Mononuclear cell (primary cell): ENCODE data around the gene ADAM22. TPM values are rescaled to one million over a fixed set of nuclear protein-coding genes. Genes with fewer than 3 reads are reported as not detected.

Source experiments
- H3K27me3 ChIP-seq: 2 replicates; pipeline ENCODE4 v1.6.0; 2011; ENCODE audit warnings: low read length, control low read depth; ENCODE audit not compliant: insufficient read depth
- H3K4me1 ChIP-seq: 2 replicates; pipeline ENCODE4 v1.5.1; 2011; ENCODE audit warnings: mild to moderate bottlenecking, low read length, control low read depth; ENCODE audit not compliant: insufficient read depth
- H3K4me3 ChIP-seq: 2 replicates; pipeline ENCODE4 v1.5.1; 2011; ENCODE audit warnings: mild to moderate bottlenecking, low read length, moderate library complexity
- H3K9me3 ChIP-seq: 2 replicates; pipeline ENCODE4 v1.5.1; 2011; ENCODE audit warnings: low read depth, mild to moderate bottlenecking, control low read depth, low read length
- total RNA-seq: library from RNA; depleted of rRNA; stranded (reverse); fragments of >200 nt; gene quantifications from one replicate; pipeline ENCODE4 v1.2.3, GENCODE V29; 2012

Gene ADAM22
- total RNA-seq, 1 donor: 0.94 TPM

- H3K9me3 ChIP-seq: no peaks in the 10 kb centered on the region
- H3K4me1 ChIP-seq: no peaks in the 10 kb centered on the region
- H3K4me3 ChIP-seq: no peak overlapping the region
- H3K27me3 ChIP-seq: no peaks in the 10 kb centered on the region
Measured at GRCh38 chr7:88042803-88043202, 108.8 kb downstream of the ADAM22 start.

- Histone ChIP-seq H3K9me3 (no peaks in the 10 kb centered on the region), H3K27me3 (no peaks in the 10 kb centered on the region), H3K4me3 (no peak overlapping the region)
Measured at GRCh38 chr7:88044069-88044468, 110.0 kb downstream of the ADAM22 start.

GRCh38 chr7:88046839-88047573 lies 113.0 kb downstream of the ADAM22 start:
- H3K4me3 ChIP-seq: no peak overlapping the region
- no peaks in the 10 kb centered on the region for H3K9me3 ChIP-seq
- H3K27me3 ChIP-seq: no peaks in the 10 kb centered on the region
- H3K4me1 ChIP-seq: no peaks in the 10 kb centered on the region

More at GRCh38 chr7:88044069-88044468, 110.0 kb downstream of the ADAM22 start:
- no peaks in the 10 kb centered on the region for H3K4me1 ChIP-seq

- Histone ChIP-seq H3K27me3 (no peaks in the 10 kb centered on the region), H3K4me3 (no peak overlapping the region), H3K4me1 (no peaks in the 10 kb centered on the region), H3K9me3 (no peaks in the 10 kb centered on the region)
Measured at GRCh38 chr7:88057655-88058054, 123.6 kb downstream of the ADAM22 start.

GRCh38 chr7:88062238-88062637 lies 128.2 kb downstream of the ADAM22 start:
- Histone ChIP-seq H3K27me3 (no peaks in the 10 kb centered on the region), H3K4me3 (no peak overlapping the region), H3K4me1 (no peaks in the 10 kb centered on the region), H3K9me3 (no peaks in the 10 kb centered on the region)

- no peaks in the 10 kb centered on the region for H3K9me3 ChIP-seq
- H3K4me1 ChIP-seq: no peaks in the 10 kb centered on the region
- no peaks in the 10 kb centered on the region for H3K27me3 ChIP-seq
- H3K4me3 ChIP-seq: no peak overlapping the region
Measured at GRCh38 chr7:88069093-88069492, 135.0 kb downstream of the ADAM22 start.

GRCh38 chr7:88071994-88072714 lies 138.1 kb downstream of the ADAM22 start:
- Histone ChIP-seq H3K4me1 (no peaks in the 10 kb centered on the region), H3K9me3 (no peaks in the 10 kb centered on the region), H3K4me3 (no peak overlapping the region), H3K27me3 (no peaks in the 10 kb centered on the region)

GRCh38 chr7:88072715-88073055 lies 138.6 kb downstream of the ADAM22 start:
- Histone ChIP-seq H3K4me3 (no peak overlapping the region), H3K27me3 (no peaks in the 10 kb centered on the region), H3K9me3 (no peaks in the 10 kb centered on the region), H3K4me1 (no peaks in the 10 kb centered on the region)

- H3K9me3 ChIP-seq: no peaks in the 10 kb centered on the region
- H3K4me3 ChIP-seq: no peak overlapping the region
- H3K4me1 ChIP-seq: no peaks in the 10 kb centered on the region
- H3K27me3 ChIP-seq: no peaks in the 10 kb centered on the region
Measured at GRCh38 chr7:88073626-88074025, 139.6 kb downstream of the ADAM22 start.

GRCh38 chr7:88075216-88075615 lies 141.2 kb downstream of the ADAM22 start:
- H3K4me1 ChIP-seq: no peaks in the 10 kb centered on the region
- no peaks in the 10 kb centered on the region for H3K9me3 ChIP-seq
- no peaks in the 10 kb centered on the region for H3K27me3 ChIP-seq
- no peak overlapping the region for H3K4me3 ChIP-seq

- Histone ChIP-seq H3K4me3 (no peak overlapping the region), H3K4me1 (no peaks in the 10 kb centered on the region), H3K9me3 (no peaks in the 10 kb centered on the region), H3K27me3 (no peaks in the 10 kb centered on the region)
Measured at GRCh38 chr7:88083883-88084282, 149.8 kb downstream of the ADAM22 start.

- H3K4me1 ChIP-seq: no peaks in the 10 kb centered on the region
- no peak overlapping the region for H3K4me3 ChIP-seq
- no peaks in the 10 kb centered on the region for H3K9me3 ChIP-seq
- no peaks in the 10 kb centered on the region for H3K27me3 ChIP-seq
Measured at GRCh38 chr7:88089561-88089960, 155.5 kb downstream of the ADAM22 start.

GRCh38 chr7:88090240-88090639 lies 156.2 kb downstream of the ADAM22 start:
- Histone ChIP-seq H3K4me3 (no peak overlapping the region), H3K9me3 (no peaks in the 10 kb centered on the region), H3K4me1 (no peaks in the 10 kb centered on the region), H3K27me3 (no peaks in the 10 kb centered on the region)

GRCh38 chr7:88090671-88091070 lies 156.6 kb downstream of the ADAM22 start:
- H3K27me3 ChIP-seq: no peaks in the 10 kb centered on the region
- no peaks in the 10 kb centered on the region for H3K9me3 ChIP-seq
- H3K4me3 ChIP-seq: no peak overlapping the region
- H3K4me1 ChIP-seq: no peaks in the 10 kb centered on the region

- Histone ChIP-seq H3K27me3 (no peaks in the 10 kb centered on the region), H3K9me3 (no peaks in the 10 kb centered on the region), H3K4me3 (no peak overlapping the region), H3K4me1 (no peaks in the 10 kb centered on the region)
Measured at GRCh38 chr7:88091988-88092675, 158.1 kb downstream of the ADAM22 start.
